Activated T-cell treated with anti-CD3 and anti-CD28 coated beads for 24 hours (primary cell): ENCODE measurements around the gene ZNF160.
"Not testable (repeated sequence)": the region's sequence is repeated elsewhere in the genome, so short reads cannot be mapped to it uniquely, and the experiment has no call there.

Experiments used
- DNase-seq: peaks from one replicate; pipeline ENCODE4 v3.0.0-alpha.2; 2020; ENCODE audit warnings: low read depth

The ZNF160 gene

DNA sequence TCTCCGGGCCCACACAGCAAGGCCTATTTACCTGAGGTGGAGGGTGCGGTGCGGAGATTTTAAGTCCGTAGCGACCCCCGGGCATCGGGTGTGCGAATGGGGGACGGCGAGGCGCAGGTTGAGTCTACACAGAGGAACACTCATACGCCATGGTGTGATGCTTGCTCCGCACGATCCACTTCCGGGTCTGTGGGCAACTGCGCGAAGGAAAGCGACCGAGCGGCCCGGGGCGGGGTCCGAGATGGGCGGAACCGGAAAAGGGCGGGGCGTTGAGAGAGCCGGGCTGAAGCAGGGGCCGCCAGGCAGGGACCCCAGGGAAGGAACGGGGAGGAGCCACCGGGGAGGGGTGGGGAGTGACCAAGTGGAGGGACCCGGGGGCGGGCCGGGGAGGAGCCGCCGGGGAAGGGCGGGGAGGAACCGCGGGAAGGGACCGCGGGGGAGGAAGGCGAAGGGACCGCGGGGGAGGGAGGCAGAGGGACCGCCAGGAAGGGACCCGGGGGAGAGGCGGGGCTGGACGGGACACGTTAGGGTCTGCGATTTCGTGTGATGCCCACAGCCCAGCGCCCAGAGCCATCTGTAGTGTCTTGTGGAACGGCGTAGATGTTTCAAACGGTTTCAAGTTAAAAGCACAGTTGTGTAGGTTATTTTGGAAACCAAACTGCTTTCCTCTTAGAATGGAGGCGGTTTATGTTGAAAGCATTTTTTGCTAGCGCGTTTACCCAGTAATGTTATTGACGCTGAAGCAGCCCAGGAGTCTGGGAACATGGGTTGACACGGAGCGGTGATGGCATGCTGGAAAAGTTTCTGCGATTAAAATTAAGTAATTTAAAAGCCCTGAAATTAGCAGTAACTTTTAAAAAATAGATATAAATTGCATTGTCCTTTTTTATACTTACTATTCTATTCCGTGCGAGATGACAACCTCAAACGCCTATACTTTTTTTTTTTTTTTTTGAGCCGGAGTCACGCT lies at the start of gene ZNF160:
Gene ZNF160, minus strand, starts transcription at position 189 of the 970 bp plus-strand sequence. CDS start 17,146 bp downstream, outside the sequence.
- DNase-seq, result peak; percentile 99

DNA sequence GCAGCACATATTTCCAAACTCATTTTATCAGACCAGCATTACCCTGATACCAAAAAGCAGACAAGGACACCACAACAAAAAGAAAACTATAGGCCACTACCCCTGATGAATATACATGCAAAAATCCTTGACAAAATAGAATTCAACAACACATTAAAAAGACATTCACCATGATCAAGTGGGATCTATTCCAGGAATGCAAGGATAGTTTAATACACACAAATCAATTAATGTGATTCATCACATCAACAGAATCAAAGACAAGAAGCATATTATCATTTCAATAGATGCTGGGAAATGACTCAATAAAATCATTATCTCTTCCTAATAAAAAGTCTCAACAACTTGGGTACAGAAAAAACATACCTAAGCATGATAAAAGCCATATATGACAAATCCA lies 44.4 kb upstream of the ZNF160 start:
- no peak for DNase-seq

DNA sequence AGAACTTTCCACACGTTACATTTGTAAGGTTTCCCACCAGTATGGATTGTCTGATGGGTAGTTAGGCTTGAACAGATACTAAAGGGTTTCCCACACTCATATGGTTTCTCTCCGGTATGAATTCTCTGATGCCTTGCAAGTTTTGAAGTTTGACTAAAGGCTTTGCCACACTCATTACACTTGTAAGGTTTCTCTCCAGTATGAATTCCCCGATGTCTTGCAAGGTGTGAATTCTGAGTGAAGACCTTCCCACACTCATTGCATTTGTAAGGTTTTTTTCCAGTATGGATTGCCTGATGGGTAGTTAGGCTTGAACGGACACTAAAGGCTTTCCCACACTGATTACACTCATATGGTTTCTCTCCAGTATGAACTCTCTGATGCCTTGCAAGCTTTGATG lies 37.1 kb upstream of the ZNF160 start:
- DNase-seq, result no peak

DNA sequence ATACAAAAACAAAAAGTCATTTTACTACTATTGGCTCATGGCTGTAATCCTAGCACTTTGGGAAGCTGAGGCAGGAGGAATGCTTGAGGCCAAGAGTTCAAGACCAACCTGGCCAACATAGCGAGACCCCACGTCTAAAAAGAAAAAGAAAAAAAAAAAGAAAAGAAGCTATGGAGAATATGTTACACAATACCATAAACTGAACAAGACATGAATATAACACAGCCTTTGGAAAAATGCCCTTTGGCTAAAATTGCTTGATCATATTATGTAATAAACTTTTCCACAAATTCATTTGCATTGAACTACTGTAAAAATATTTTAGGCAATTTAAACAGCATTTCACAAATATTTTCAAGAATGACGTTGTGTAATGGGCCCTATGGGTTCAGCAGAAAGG lies 33.2 kb upstream of the ZNF160 start:
- DNase-seq, result no peak

DNA sequence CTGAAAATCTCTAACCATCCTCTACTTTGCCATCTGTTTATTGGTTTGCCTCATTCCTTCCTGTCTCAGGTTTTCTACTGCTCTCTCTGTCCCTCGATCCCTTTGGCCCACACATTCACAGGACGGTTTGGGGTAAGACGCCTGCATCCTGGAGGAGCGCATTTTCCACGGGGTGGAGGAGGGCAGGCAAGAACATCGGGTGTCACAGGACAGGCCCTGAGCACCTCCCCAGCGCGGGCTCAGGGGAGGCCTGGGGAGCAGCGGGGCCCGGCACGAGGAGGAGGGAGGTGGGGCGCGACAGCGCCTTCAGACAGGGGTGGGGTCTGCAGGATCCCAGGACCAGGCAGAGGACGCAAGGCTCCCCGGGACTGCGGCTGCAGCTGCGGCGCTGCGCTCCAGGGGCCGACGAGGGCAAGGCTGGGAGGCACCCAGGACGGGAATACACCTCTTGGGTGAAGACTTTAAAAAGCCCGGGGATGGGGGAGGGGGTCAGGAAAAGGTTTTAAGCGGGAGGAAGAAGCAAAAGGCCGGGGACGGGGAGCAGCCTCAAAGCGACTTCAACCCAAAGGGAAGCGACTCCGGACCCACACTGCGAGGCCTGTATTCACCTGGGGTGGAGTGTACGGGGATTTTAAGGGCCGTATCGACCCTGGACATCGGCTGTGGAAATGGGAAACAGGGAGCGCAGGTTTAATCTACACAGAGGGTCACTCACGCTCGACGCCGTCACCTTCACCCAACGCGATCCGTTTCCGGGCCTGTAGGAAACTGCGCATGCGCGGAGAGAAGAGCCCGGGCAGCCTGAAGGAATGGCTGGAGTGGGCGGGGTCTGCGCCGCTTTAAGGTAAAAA lies 29.1 kb upstream of the ZNF160 start, which contains the start of gene ZNF415:
Gene ZNF415, minus strand, starts transcription at position 770 of the 851 bp plus-strand sequence. CDS start 10,234 bp downstream, outside the sequence.
- peak; percentile 12 for DNase-seq

DNA sequence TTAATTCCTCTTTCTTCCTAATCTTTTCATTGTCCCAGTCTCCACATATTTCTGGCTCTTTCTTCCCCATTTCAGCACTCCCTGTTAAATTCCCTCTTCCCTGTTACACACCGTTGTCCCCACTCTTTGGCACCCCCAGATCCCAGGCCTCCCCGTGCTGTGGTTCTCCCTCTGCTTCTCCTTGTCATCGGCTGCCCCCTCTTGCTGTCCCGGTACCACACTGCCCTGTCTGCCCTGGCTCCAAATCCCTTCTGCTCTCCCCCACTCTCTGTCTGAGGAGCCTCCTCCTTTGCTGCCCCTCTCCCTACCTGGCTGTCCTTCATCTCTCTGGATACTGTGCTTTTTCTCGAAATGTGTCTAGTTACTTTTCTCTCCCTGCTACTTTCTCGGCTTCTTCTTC lies 28.5 kb upstream of the ZNF160 start:
- no peak for DNase-seq

DNA sequence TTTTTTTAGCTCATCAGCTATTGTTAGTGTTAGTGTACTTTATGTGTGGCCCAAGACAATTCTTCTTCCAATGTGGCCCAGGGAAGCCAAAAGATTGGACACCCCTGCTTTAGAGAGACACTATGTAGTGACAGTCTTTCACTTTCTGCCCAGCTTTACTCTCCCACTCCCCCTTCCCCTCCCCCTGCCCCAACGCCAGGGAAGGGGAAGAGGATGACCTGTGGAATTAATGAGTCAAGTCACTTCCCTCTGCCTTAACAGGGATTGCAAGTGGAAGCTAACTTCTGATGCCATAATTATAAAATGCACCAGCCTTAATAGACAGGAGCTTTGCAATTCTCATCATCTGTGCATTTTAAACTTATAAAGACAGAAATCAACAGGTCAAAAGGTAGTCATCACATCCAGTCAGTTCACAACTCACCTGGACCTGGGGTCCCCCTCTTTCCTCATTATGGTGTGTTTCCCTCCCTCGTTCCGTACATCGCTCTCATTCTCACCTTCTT lies 27.9 kb upstream of the ZNF160 start:
- no peak for DNase-seq

DNA sequence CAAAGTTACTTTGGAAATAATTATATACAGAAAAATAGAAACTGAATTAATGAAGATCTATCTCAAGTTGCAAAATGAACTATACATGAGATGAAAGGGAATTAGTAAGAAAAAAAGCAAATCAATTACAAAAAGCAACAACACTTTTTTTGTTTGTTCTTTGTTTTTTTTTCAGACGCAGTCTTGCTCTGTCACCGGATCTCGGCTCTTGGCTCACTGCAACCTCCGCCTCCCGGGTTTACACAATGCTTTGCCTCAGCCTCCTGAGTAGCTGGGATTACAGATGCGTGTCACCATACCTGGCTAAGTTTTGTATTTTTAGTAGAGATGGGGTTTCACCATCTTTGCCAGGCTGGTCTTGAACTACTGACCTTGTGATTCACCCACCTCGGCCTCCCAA lies 27.3 kb upstream of the ZNF160 start:
- DNase-seq, result no peak

DNA sequence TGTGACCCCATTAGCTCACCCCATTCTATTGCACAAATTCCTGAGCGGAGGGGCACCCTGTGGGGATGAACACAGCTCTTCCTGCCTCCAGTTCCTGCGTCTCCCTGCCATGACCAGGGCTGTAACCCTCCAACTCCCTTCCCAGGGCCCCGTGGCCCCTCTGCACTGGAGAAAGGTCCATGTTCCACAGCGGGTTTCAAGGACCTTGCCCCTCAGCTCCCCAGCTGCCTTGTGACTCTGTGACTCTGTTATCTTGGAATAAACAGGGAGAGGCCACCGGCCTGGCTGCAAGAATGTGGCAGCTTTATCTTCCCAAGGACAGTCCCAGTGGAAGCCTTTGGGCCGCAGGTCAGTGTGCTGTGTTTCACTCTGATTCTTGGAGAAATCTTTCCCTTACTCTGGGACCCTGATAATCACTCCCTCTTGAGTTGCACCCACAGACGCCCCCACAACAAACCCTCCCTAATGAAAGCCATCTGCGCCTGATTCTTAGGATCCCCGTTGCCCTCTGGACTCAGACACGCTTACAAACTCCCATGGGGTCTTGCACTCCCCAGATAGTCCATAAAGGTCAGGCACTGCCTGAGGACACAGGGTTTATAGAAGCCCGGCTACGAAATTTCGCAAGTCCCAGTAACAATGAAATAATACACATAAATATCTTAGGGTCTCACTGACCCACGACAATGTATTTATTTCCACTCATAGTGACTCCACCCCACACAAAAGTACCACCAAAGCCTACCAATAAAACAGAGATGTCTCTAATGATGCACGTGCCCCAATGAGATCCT lies 23.7 kb upstream of the ZNF160 start:
- not testable (repeated sequence) for DNase-seq

DNA sequence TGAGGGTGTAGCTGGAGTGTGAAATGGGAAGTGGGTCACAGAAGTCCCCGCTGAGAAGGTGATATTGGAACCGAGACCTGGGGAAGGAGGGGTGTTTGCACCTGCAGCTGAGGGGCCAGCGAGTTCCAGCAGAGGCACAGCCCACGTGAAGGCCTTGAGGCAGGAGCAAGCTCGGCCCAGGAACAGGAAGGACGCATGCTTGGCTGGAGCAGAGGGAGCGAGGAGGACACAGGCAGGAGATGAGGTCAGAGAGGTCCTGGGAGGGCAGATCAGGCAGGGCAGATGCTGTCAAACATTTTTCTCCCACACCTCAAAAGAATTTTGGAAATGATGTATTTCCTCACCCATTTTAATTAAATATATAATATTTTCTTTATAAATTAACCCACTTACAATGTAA lies 20.2 kb upstream of the ZNF160 start:
- DNase-seq, result no peak

DNA sequence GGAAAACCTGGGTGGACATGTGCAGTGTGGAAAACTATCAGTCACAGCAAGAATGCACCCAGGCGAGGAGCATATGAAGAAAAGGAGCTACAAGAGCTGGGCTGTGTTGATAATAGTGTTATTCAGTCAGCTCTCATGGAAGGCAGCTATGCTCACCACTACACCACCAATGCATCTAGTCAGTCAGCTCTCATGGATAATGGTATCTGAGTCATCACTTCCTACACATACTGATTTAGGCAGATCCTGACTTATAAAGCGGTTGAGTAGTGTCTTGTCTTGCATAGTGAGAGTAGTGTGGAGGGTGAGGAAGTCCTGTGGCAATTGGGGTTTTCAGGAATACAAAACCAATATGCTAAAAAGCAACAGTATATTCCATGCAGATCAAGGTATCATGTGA lies 9.1 kb upstream of the ZNF160 start:
- DNase-seq, result no peak

DNA sequence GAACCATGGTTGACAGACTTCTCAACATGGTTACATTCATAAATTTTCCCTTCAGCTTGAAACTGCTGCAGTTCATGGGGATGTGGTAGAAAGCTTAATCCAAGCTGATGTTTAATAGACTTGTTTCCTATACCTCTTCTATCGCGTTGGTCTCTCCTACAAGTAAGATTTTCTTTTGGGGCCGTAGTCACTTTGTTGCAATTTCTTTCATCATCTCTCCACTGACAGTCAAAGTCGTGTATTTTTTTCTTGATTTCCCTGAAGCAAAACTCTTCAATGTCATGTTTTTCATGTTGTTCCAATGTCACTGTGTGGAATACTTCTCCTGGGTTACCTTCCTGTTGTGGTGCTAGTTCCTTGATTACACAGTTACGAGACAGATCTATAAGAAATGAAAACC lies 6.3 kb upstream of the ZNF160 start:
- DNase-seq, result no peak

DNA sequence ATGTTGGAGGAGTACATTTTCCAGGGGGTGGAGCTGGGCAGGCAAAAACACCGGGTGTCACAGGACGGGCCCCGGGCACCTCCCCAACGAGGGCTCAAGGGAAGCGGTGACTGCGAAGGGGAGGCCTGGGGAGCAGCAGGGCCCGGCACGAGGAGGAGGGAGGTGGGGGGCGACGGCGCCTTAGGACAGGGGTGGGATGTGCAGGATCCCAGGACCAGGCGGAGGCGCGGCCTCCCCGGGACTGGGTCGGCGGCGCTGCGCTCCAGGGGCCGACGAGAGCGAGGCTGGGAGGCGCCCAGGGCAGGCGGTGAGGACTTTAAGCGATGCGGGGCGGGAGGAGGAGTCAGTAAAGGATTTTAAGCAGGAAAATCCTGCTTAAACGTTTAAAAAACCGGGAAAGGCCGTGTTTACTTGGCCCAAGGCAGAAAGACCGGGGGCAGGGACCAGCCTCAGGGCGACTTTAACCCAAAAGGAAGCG lies 427 bp downstream of the ZNF160 start:
- DNase-seq, result peak; percentile 5

DNA sequence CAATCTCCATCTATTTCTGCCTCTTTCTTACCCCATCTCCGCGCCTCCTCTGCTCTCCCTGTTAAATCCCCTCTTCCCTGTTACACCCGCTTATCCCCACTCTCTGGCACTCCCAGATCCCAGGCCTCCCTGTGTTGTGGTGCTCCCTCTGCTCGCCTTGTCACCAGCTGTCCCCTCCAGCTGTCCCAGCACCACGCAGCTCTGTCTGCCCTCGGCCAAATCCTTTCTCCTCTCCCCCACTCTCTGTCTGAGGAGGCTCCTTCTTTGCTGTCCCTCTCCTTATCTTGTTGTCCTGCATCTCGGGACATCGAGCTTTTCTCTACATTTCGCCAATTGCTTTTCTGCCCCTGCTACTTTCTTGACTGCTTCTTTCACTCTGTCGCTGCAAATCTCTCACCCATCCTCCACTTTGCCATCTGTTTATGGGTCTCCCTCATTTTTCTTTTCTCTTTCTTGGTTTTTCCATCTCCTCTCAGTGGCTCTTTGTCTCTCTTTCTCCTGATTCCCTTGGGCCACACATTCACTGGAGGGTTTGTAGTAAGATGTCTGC lies 941 bp downstream of the ZNF160 start:
- DNase-seq, result no peak

DNA sequence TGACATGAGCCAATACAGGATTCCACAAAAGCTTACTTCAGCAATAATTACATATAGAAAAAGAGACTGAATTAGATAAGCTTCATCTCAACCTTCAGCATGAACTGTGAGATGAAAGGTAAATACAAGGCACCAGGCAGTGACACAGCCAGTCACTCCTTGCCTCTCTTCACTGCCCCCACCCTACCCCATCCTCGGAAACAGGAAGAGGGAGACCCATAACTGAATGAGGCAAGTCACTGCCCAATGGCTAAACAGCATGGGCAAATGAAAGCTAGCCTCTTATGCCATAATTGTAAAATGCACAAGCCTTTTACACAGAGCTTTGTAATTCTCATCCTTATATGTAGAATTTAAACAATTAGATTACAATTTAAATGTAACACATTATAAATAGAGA lies 1.7 kb downstream of the ZNF160 start:
- no peak for DNase-seq

DNA sequence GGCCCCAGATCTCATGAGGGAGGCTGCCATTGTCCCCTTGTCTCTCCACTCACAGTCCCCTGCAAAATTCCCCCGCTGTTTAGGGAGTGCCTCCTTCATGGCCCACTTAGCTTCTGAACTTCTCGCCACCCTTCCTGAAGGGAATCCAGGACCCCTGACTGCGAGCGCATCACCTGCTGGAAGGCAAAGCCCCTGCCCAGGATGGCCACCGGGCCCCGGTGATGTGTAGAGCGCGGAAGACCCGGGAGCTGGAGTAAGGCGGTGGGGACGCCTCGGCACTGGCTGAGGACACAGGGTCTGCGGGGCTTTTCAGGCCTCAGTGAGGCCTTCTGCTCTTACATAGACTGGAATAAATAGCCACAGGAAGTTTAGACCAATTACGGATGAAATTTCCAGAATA lies 4.7 kb downstream of the ZNF160 start:
- not testable (repeated sequence) for DNase-seq

DNA sequence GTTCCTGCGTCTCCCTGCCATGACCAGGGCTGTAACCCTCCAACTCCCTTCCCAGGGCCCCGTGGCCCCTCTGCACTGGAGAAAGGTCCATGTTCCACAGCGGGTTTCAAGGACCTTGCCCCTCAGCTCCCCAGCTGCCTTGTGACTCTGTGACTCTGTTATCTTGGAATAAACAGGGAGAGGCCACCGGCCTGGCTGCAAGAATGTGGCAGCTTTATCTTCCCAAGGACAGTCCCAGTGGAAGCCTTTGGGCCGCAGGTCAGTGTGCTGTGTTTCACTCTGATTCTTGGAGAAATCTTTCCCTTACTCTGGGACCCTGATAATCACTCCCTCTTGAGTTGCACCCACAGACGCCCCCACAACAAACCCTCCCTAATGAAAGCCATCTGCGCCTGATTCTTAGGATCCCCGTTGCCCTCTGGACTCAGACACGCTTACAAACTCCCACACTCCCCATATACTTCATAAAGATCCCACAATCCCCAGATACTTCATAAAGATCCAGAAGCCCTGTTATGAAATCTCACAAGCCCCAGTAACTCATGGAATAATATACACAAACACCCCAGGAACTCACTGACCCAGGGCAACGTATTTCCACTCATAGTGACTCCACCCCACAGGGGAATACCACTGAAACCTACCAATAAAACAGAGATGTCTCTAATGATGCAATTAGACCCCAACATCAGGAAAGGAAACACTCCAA lies 6.1 kb downstream of the ZNF160 start:
- DNase-seq, result not testable (repeated sequence)

DNA sequence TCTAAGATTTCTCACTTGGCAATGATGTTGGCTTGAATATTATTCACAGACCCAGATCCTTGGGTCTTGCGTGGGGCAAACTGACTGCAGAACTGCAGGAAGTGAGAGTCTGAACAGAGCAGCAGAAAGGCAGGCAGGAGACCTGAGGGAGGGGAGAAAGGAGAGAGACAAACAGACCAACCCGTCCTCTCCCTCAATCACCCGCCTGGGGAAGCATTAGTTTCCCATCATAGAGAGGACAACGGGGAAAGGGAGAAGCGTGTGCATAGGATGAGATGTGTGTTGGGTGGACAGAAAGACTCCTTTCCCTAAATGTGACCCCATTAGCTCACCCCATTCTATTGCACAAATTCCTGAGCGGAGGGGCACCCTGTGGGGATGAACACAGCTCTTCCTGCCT lies 6.6 kb downstream of the ZNF160 start:
- DNase-seq, result not testable (repeated sequence)

DNA sequence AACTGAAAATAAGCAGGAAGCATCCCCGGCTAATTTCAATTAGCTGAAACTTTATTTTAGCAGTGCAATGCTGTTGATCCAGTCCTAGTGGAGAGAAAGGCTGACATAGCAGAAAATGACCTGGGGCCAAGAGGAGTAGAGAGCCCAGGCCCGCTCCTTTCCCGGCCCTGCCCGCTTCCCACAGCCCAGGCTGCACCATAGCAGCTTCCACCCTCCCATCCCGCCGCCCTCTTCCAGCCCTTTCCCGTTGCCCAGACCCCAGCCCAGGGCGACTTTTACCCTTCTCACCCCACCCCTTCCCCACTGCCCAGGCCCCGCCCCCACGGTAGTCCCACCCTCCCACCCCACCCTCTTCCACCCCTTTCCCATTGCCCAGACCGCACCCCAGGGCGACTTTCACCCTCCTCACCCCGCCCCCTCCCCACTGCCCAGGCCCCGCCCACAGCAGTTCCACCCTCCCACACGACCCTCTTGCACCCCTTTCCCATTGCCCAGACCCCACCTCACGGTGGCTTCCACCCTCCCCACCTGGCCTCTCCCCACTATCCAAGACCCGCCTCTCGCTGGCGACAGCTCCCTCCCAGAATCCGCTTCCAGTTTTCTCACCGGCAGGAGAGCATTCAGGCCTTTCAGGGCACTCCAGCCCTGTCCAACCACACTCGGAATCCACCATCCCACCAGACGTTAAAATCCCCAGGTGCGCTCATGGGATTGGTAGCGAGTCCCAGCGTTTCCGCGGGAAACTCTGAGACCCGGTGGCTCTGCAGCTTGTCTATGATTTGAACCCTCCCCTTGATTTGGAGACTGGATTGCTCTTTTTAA lies 8.3 kb downstream of the ZNF160 start:
- no peak for DNase-seq

DNA sequence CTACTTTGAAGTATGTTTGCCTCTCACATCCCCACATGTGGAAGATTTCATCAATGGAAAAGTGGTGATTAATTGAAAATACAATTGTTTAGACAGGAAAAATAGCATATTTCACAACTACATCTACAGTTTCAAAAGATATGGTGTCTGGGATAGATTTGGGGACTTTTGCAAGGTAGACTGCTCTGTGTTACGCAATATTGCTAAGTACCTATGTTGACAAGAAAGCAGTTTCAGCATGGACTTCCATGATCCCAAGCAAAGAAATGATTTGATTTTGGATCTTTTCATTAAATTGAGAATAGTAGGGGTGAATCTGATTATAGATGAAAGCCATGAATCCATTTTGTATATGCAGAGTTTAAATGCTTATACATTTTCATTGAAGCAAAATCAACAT lies 10.5 kb downstream of the ZNF160 start:
- no peak for DNase-seq
